Subcutaneous adipose tissue (tissue), 4 donors: ENCODE data around the gene NMRAL1. TPM values are rescaled to one million over a fixed set of nuclear protein-coding genes. Genes with fewer than 3 reads are reported as not detected.

ENCODE experiments used
- CTCF ChIP-seq: fragments of 450-650 bp; IDR thresholded peaks from one replicate; pipeline ENCODE4 v1.5.1; 2016; ENCODE audit warnings: low read depth, mild to moderate bottlenecking, control low read depth, antibody characterized with exemption, moderate library complexity
- total RNA-seq, 4 donors: library from RNA; depleted of rRNA; stranded (reverse); fragments of >200 nt; gene quantifications; one replicate each; pipeline ENCODE4 v1.1.0, GENCODE V29; 2016

Gene NMRAL1
- total RNA-seq, 4 donors from 2014 or later: 29.0 to 55.6 (median 42.1) TPM

GRCh38 chr16:4510131-4510530, 35.7 kb upstream of the NMRAL1 start:
- TF ChIP-seq CTCF: no peak

- TF ChIP-seq CTCF: no peak
These were observed 35.0 kb upstream of the NMRAL1 start for GRCh38 chr16:4509420-4509819.

DNA sequence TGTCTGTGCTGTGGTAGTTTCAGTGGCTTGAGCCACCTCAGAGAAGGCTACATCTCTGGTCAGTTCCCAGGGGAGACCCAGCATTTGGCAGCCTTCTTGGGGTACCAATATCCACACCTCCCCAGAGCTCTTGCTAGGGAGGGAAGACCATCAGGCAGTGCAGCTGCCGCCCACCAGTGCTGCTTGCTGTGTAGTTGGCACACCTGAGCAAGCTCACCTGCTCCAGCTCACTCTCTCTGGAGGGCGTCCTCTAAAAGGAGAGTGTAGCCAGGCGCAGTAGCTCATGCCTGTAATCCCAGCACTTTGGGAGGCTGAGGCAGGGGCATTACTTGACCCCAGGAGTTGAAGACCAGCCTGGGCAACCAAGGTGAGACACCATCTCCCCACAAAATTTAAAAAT, 34.4 kb upstream of the NMRAL1 start:
- no peak for TF ChIP-seq CTCF

- no peak for TF ChIP-seq CTCF
These were observed 33.3 kb upstream of the NMRAL1 start for GRCh38 chr16:4507588-4508345.

DNA sequence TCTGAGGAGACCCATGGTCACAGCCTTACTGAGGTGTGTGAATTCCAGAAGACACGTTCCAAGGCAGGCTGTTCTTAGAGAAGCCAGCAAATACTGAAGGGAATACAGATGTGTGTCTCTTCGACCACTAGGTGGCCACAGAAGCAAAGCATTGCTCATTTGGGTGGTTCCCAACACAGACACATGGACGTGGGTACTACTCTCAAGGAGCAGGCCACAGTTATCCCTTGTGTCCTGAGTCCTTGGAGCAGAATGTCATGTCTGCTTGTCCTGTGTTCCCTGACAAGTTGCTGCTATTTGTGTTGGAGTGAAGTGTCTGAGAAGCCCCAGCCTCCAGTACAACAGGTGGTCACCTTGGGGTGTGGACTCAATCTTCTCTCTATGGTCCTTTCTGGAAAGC, 32.0 kb upstream of the NMRAL1 start:
- TF ChIP-seq CTCF: no peak

DNA sequence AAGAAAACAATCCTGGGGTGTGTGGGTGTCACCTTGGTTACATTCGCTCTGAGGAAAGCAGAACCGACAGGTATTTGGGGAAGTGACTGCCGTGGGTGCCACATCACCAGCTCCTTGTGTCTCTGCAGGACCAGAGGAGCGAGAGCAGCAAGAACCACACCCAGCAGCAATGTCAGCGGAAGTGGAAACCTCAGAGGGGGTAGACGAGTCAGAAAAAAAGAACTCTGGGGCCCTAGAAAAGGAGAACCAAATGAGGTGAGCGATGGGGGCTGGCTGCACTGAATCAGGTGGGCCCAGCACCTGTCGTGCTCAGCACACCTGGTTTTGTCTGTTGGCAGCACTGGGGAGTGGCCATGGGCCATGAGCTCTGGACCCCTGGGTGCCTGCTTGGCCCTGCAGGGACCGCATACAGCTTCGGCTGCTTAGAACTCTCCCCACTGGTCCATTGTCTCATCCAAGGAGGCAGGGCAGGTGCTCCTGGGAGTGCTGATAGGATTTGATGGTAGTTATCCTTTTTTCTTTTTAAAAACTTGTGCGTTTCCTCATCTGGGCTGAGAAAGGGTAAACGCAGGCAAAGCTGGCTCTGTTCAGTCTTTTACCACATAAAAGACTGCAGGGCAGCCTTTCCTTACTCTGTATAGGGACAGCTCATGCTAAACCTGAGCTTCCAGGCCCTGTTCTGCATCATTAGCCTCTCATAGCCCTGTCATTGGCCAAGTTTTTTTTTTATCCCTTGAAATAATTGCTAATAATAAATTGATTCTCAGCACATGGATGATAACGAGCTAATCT, 31.1 kb upstream of the NMRAL1 start:
- no peak for TF ChIP-seq CTCF

DNA sequence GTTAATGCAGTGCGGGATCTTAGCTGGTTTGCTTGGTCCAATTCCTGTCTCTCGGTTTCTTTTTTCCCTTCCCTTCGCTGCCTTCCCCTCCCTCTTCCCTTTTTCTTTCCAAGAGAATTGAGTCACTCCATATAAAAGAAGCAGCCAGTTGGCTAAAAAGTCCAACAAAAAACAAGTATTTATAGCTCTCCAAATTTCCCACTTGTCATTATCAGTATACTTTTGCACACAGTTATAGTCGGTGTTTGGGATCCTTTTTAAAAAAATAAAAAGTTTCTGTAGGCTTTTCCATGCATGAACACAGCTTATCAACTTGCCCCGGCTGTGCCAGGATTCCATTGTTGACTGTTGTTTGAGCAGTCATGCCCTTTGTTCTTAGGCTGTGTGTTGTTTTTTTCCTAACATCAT, 26.6 kb upstream of the NMRAL1 start:
- no peak for TF ChIP-seq CTCF
